ENCODE data around the gene PLXNA4. TPM values are rescaled to one million over a fixed set of nuclear protein-coding genes. Genes with fewer than 3 reads are reported as not detected.

PLXNA4 gene
- total and polyA plus RNA-seq, 2 experiments from 2014 or later = 0.08 to 0.80 TPM

DNA sequence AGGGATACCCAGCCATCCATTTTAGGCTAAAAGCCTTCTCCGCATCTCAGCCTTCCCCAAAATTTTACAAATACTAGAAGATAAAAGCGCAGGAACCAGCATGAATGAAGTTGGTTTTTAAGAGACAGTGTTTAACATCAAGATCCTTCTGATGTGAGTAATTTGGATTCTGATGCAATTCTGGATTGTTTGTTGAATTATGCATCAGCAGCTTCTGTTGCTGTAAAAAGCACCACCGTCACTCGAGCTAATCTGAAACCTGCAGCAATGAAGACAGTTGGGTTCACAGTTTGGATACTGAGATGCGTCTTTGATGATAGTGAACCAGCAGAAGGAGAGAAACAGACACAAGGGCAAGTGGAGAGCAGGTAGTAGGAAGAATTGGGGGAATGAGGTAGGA lies 179.2 kb downstream of the PLXNA4 start (continued):
- no peak for TF ChIP-seq ZNF462 (CRISPR knock-in tag; IDR thresholded peaks at IDR 0.05)
- TF ChIP-seq EZH2 (IDR thresholded peaks at IDR 0.05; ENCODE audit: low read depth, unreplicated experiment) = no peak
- TF ChIP-seq ZNF331 (CRISPR knock-in tag; IDR thresholded peaks at IDR 0.05; ENCODE audit: low read depth) = no peak
- TF ChIP-seq EZH2phosphoT487 (IDR thresholded peaks at IDR 0.05; ENCODE audit: unreplicated experiment) = no peak
- TF ChIP-seq, protein P1, sequence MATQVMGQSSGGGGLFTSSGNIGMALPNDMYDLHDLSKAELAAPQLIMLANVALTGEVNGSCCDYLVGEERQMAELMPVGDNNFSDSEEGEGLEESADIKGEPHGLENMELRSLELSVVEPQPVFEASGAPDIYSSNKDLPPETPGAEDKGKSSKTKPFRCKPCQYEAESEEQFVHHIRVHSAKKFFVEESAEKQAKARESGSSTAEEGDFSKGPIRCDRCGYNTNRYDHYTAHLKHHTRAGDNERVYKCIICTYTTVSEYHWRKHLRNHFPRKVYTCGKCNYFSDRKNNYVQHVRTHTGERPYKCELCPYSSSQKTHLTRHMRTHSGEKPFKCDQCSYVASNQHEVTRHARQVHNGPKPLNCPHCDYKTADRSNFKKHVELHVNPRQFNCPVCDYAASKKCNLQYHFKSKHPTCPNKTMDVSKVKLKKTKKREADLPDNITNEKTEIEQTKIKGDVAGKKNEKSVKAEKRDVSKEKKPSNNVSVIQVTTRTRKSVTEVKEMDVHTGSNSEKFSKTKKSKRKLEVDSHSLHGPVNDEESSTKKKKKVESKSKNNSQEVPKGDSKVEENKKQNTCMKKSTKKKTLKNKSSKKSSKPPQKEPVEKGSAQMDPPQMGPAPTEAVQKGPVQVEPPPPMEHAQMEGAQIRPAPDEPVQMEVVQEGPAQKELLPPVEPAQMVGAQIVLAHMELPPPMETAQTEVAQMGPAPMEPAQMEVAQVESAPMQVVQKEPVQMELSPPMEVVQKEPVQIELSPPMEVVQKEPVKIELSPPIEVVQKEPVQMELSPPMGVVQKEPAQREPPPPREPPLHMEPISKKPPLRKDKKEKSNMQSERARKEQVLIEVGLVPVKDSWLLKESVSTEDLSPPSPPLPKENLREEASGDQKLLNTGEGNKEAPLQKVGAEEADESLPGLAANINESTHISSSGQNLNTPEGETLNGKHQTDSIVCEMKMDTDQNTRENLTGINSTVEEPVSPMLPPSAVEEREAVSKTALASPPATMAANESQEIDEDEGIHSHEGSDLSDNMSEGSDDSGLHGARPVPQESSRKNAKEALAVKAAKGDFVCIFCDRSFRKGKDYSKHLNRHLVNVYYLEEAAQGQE (IDR thresholded peaks at IDR 0.05; ENCODE audit: unreplicated experiment) = no peak

- Histone ChIP-seq H3K36me3 (ENCODE audit: insufficient read depth) (no peaks in the 10 kb centered on the region), H3K4me1 (ENCODE audit: insufficient read depth) (no peaks in the 10 kb centered on the region; the same call in 1 of the 2 replicates), H3K4me3 (no peak overlapping the region), H3K27ac (ENCODE audit: low read depth) (no peak overlapping the region), H4K20me1 (replicated peaks; ENCODE audit: insufficient read depth) (no peaks in the 10 kb centered on the region), H3K4me2 (no peak overlapping the region), H2AFZ (no peak overlapping the region), H3K79me2 (replicated peaks; ENCODE audit: insufficient read depth) (no peaks in the 10 kb centered on the region), H3K9me2 (ENCODE audit: insufficient read depth) (no peaks in the 10 kb centered on the region), H3K27me3 (ENCODE audit: insufficient read depth) (no peaks in the 10 kb centered on the region), H3F3A (replicated peaks; ENCODE audit: low read depth) (no peaks in the 10 kb centered on the region)
- DNase-seq (ENCODE audit: low spot score) (no peak), ATAC-seq (no peak)
- Mint-ChIP-seq H3K36me3 (ENCODE audit: low read depth) (no peaks in the 10 kb centered on the region), H3K4me1 (peaks cover 8% of the 10 kb centered on the region), H3K27me3 (ENCODE audit: insufficient read depth, low read depth, poor library complexity) (peaks cover 1% of the 10 kb centered on the region), H3K4me3 (no peak overlapping the region), H3K9me3 (no peaks in the 10 kb centered on the region), H3K27ac (no peak overlapping the region; the same call in 1 of the 2 replicates)
- TF ChIP-seq EZH2 (IDR thresholded peaks at IDR 0.05; ENCODE audit: low read depth, unreplicated experiment) = no peak
- no peak for TF ChIP-seq ZNF462 (CRISPR knock-in tag; IDR thresholded peaks at IDR 0.05)
Measured at GRCh38 chr7:132395361-132395760, 180.9 kb downstream of the PLXNA4 start.

Data from GM23338 (cell line).